T-helper 1 cell treated with Interleukin-12 subunit alpha and Interleukin-12 subunit beta and Interleukin-4 antibody, amounts not matched to agents 30 ng/mL and 1 ng/mL, for 36 hours (primary cell): ENCODE data around the gene IL12B. TPM values are rescaled to one million over a fixed set of nuclear protein-coding genes. Genes with fewer than 3 reads are reported as not detected.
"Not testable (repeated sequence)": the region's sequence is repeated elsewhere in the genome, so short reads cannot be mapped to it uniquely, and the experiment has no call there.

Experiments
- intact Hi-C: fragments of 100-400 bp; cut with micrococcal nuclease; formaldehyde crosslinking; loops from one replicate; pipeline ENCODE4 v1.15.1; 2024
- total RNA-seq: library from RNA; stranded (reverse); gene quantifications from 2 replicates; pipeline ENCODE4 v1.2.3, GENCODE V29; 2022

The IL12B gene
- total RNA-seq, 1 donor from 2014 or later, result not detected

DNA sequence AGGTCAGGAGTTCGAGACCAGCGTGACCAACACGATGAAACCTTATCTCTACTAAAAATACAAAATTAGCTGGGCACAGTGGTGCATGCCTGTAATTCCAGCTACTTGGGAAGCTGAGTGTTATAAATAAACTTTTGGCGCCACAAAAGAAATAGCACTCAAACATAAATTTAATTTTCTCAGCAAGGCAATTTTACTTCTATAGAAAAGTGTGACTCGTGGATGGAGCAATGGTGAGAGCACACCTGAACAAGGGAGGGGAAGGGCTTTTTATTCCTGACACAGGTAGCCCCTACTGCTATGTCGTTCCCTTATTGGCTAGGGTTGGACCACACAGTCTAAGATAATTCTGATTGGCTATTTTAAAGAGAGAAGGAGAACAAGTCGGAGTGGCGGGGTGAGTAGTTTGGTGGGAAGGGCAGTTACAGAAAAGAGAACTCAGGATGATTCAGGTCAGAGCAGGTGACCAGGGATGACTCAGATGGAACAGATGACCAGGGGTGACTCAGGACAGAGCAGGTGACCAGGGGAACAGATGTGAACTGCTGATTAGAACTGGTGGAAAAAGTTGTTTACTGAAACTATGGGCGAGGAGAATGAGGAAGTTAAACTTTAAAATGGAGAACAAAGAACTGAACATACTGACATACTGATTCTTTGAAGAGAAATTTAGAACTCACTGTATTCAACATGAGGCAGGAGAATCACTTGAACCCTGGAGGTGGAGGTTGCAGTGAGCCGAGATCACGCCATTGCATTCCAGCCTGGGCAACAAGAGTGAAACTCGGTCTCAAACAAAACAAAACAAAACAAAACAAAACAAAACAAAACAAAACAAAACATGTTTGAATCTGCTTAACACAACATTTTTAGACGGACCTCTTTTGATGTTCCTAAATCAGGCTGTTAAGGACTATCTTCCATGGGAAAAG, 28.1 kb downstream of the IL12B start:
- intact Hi-C loops, result not testable (repeated sequence)

DNA sequence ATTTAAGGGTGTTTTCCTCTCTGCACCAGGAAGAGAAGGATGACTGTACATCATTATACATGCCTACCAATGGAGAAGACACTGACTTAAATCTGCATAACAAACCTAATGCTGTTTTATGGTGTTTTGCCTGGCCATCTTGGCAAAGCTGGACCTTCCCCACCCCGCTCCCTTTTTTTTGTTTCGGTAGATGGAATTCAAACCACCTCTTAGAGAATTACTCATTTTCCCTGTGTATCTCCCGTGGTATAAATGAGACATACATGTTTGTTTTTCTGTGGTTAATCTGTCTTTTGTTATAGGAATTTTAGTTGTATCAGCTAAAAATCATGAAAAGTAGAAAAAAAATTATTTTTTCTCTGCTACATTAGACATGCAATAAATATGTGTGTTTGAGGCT, 28.8 kb downstream of the IL12B start:
- intact Hi-C loops, result no loop called here

DNA sequence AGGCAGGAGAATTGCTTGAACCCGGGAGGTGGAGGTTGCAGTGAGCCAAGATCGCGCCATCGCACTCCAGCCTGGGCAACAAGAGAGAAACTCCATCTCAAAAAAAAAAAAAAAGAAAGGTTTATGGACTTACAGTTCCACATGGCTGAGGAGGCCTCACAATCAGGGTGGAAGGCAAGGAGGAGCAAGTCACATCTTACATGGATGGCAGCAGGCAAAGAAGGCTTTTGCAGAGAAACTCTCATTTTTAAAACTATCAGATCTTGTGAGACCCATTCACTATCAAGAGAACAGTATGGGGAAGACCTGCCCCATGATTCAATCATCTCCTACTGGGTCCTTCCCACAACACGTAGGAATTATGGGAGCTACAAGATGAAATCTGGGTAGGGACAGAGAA, 33.0 kb downstream of the IL12B start:
- intact Hi-C loops, result not testable (repeated sequence)

DNA sequence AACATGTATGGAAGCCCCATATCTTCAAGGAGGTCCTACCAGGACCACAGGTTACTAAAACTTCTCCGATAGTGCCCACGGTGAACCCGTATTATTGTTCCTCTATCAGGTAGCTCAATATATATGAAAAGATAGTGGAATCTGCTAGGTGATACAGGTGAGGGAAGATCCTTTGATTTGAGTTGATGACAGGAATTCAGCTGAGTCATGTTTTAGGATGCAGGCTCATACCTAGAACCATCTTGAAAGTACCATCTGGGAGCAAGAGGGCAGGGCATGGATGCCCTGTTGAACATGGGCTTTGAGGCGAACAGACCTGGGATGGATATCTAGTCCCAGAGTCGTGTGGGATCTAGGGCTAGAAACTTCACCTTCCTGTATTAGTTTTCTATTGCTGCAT, 35.4 kb downstream of the IL12B start:
- intact Hi-C loops, result no loop called here

DNA sequence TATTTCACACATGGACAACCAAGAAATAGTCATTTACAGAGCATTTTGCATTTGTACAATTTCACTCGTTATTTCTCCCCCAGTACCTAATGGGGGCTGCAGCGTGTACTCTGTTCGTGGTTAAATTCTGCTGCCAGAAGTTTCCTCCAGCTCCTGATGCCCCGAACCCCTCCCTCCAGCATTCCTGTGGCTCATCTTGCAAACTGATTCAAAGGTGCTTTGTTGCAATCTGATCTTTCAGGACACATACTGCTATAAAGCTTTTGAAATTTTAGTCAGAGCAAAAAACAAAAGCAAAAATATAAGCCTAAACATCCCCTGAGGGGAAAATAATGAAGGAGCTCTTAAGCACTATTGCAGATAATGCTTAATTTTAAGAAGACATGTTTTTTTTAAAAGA, 39.5 kb downstream of the IL12B start:
- intact Hi-C loops, result no loop called here

DNA sequence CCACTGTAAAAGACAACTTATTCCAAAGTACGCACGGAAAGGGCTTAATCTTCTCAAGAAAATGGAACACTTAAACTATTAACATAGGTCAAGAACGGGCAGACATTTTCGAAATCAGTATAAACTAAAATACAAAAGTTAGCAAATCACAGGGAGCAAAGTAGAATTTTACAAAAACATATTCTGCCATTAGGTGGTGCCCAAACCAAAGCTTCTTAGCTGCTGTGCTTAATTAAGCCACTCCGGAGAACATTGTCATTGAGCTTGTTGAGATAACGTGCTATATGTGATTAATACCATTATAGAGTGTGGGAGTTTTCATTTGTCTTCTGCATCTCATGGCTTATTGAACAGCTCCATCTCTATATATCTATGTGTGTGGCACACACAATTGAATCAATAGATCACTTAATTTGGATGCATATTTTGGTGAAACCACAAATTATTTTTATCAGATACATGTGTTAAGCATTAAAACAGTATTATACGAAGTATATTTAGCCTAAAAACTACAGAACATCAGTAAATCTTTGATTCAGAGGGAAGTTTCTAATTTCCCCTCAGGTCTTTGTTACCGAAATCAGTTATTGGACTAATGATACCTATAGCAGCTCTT, 43.8 kb downstream of the IL12B start:
- intact Hi-C loops, result loop anchor here (1.0 to 5.0 kb wide), 11 partner anchors 30 to 1106 kb away; partner anchors contain the start of genes ADRA1B and TTC1

DNA sequence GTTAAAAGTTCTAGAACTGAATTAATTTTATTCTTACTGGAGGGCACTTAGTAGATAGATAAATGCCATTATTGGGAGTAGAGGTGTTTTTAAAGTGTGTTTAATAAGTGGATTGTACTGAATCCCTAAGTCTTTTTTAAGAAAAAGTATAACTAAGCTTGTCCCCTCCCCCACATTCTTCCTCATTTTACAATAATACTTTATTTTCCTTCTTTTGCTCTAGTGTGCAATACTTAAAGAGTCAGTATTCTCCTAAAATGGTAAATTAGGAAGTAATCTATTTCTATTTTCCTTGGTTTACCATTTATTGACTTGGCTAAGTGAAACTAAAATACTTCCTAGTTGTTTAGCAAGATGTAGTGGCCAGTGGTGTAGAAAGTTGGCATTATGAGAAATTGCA, 55.6 kb downstream of the IL12B start:
- intact Hi-C loops, result no loop called here

DNA sequence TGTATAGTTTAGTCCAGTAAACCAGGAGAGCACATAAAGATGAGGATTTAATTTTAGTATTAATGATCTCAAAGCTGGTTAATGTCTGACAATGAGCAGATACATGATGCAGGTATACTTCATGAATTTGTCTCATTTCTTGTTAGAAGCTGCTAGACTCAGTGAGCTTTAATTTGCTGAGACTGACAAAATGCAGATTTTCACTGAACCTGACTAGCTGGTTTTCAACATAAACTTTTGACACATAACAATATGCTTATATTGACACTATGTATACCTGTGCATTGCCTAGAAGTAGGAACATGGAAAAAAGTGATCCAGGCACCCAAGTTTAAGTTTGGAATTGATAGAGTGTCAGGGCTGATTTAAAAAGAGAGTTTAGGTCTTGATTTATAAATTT, 56.4 kb downstream of the IL12B start:
- intact Hi-C loops, result no loop called here

DNA sequence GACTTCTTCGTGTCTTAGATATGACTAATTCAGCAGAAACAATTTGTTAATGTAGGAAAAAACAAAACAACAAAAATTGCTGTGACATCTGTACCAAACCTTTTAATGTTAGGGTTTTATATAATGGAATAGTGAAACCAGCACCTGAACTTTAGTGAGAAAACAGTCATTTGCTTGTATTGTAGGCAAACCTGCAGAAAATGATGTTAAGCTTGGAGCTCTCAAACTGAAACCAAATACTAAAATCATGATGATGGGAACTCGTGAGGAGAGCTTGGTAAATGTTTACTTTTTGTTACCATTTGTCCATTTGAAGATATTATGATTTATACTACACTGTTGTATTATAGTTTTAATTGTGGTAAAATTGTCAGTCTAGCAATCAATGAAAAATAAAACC, 60.6 kb downstream of the IL12B start:
- intact Hi-C loops, result no loop called here

DNA sequence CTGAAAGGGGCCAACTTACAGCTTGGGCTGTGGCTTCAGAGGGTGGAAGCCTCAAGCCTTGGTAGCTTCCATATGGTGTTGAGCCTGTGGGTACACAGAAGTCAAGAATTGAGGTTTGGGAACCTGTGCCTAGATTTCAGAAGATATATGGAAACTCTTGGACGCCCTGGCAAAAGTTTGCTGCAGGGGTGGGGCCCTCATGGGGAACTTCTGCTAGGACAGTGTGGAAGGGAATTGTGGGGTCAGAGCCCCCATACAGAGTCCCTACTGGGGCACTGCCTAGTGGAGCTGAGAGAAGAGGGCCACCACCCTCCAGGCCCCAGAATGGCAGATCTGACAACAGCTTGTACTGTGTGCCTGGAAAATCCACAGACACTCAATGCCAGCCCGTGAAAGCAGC, 63.5 kb downstream of the IL12B start:
- intact Hi-C loops, result not testable (repeated sequence)

Other genes with a start within 250 kb of the IL12B start
- 0.10 and 0.37 TPM in 2 replicates for gene EBF1, start 230.6 kb downstream of the IL12B start, total RNA-seq
- 155 and 160 TPM in 2 replicates for gene RNF145, start 120.9 kb downstream of the IL12B start, total RNA-seq
- gene UBLCP1, start 67.2 kb downstream of the IL12B start, total RNA-seq, result 31.9 and 33.4 TPM in 2 replicates